ENCODE data around the gene NOTCH1.

DNA sequence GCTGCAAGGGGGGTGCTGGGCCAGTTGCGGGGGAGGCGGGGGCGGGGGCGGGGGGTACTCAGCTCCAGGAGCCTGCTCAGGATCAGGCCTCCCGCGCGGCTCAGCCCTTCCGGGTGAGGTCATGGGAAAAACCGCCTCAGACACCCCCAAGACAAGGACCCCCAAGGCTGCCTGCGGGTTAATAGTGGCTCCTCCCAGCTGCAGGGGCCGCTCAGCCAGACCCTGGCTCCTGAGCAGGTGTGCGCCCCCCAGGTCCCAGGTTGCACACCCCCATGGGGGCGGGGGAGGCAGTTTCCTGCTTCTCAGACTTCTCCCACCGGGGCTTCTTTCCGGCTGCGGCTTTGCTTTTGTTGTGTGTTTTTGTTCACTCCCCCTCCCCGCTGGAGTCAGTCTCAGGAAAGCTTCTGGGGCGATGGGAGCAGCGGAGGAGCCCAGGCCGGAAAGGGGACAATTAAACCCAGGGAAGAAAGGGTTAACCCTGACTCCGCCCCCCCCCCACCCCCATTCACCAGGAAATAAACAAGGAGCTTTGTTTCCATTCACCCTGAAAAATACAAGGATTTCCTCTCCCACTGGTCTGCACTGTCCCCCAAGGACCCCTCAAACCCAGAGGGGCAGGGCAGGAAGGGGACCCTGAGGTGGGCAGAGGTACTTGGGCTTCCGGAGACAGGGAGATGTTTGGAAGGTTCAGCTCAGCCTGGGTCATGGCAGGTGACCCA is 42.3 kb upstream of the NOTCH1 start:
- no peak for TF ChIP-seq POLR2AphosphoS5 (IDR thresholded peaks at IDR 0.05; ENCODE audit: borderline replicate concordance, low read depth, low read length)
- TF ChIP-seq EZH2 (IDR thresholded peaks at IDR 0.05) = no peak

Data from SK-N-MC (cell line).